Nephron (organoid): ENCODE data around the gene PPP1R13B.
"Not testable (repeated sequence)": the region's sequence is repeated elsewhere in the genome, so short reads cannot be mapped to it uniquely, and the experiment has no call there.

Experiments used
- H3K27ac Mint-ChIP-seq, 3 experiments: 2 replicates each; pipeline ENCODE4 v1.8.0; 2020; ENCODE audit warnings: mixed read lengths in 3 of 3, mild to moderate bottlenecking in 2 of 3, moderate library complexity in 1 of 3
- H3K27me3 Mint-ChIP-seq: 2 replicates; pipeline ENCODE4 v1.8.0; 2021; ENCODE audit warnings: low read depth, mild to moderate bottlenecking, moderate library complexity, mixed read lengths
- H3K36me3 Mint-ChIP-seq: 2 replicates; pipeline ENCODE4 v1.8.0; 2020; ENCODE audit warnings: low read depth, mixed read lengths
- H3K4me1 Mint-ChIP-seq: 2 replicates; pipeline ENCODE4 v1.8.0; 2020; ENCODE audit warnings: mixed read lengths
- H3K4me3 Mint-ChIP-seq, 3 experiments: 2 replicates each; pipeline ENCODE4 v1.8.0; 2020; ENCODE audit warnings: mild to moderate bottlenecking in 3 of 3, mixed read lengths in 3 of 3, moderate library complexity in 2 of 3
- H3K9me3 Mint-ChIP-seq: 2 replicates; pipeline ENCODE4 v1.8.0; 2020; ENCODE audit warnings: mixed read lengths
- TF ChIP-seq, protein P1 (sequence below), 3 experiments: fragments of 200-600 bp; sonication (generic); IDR thresholded peaks; one replicate each; pipeline ENCODE4 v1.5.0; 2021; ENCODE audit warnings: antibody characterized with exemption in 3 of 3; ENCODE audit not compliant: unreplicated experiment in 3 of 3

PPP1R13B gene

DNA sequence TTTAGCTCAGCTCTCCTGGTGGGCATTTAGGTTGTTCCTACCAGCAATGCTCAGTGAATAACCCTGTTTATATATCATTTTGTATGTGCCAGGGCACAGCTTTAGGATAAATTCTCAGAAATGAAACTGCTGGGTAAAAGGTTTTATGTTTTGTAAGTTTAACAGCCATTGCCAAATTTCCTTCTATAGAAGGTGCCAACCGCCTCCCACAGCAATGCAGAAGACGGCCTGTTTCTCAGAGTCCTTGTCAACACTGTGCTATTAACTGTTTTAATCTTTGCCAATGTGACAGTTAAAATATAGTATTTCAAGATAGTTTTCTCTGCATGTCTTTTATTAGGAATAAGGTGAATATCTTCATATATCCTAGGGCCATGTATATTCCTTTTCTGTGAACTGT, 65.0 kb downstream of the PPP1R13B start:
- Mint-ChIP-seq H3K27me3 (no peaks in the 10 kb centered on the region), H3K4me1 (no peaks in the 10 kb centered on the region), H3K4me3 (no peak overlapping the region), H3K27ac (no peak overlapping the region), H3K36me3 (peaks cover 13% of the 10 kb centered on the region), H3K9me3 (no peaks in the 10 kb centered on the region)
- TF ChIP-seq, protein P1, sequence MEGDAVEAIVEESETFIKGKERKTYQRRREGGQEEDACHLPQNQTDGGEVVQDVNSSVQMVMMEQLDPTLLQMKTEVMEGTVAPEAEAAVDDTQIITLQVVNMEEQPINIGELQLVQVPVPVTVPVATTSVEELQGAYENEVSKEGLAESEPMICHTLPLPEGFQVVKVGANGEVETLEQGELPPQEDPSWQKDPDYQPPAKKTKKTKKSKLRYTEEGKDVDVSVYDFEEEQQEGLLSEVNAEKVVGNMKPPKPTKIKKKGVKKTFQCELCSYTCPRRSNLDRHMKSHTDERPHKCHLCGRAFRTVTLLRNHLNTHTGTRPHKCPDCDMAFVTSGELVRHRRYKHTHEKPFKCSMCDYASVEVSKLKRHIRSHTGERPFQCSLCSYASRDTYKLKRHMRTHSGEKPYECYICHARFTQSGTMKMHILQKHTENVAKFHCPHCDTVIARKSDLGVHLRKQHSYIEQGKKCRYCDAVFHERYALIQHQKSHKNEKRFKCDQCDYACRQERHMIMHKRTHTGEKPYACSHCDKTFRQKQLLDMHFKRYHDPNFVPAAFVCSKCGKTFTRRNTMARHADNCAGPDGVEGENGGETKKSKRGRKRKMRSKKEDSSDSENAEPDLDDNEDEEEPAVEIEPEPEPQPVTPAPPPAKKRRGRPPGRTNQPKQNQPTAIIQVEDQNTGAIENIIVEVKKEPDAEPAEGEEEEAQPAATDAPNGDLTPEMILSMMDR (IDR thresholded peaks at IDR 0.05; ENCODE audit: unreplicated experiment in 3 of 3), result no peak

DNA sequence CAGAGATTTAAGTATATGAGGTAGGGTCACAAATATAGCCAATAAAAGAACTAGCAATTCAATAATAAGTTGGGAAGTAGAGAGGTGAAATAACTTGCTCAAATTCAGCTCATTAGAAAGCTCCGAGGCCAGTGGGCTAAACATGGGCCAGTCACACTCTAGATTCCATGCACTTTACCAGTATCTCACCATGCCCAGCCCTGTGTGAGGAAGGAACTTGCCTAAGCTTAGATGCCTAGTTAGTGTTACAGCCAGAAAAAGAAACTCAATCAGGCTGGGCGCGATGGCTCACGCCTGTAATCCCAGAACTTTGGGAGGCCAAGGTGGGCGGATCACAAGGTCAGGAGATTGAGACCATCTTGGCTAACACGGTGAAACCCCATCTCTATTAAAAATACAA, 71.1 kb downstream of the PPP1R13B start:
- H3K27ac Mint-ChIP-seq, H3K27me3 Mint-ChIP-seq, H3K4me3 Mint-ChIP-seq, H3K4me1 Mint-ChIP-seq, H3K9me3 Mint-ChIP-seq: not testable (repeated sequence)
- peaks cover 28% of the 10 kb centered on the region for H3K36me3 Mint-ChIP-seq

DNA sequence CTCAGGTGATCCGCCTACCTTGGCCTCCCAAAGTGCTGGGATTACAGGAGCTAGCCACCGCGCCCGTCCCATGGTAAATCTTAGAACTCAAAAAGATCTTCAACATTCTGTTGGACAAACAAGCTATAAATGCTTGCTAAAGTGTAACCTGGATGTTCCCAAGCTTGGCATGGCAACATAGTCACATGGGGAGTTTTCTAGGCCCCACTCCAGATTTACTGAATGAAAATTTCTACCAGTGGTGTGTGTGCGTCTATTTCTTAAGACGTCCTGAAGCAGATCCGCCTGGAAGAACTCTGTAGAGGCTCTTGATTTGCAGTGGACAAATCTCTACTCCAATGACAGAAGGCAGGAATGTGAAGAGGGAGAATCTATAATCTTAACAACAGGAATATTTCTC, 71.9 kb downstream of the PPP1R13B start:
- H3K4me3 Mint-ChIP-seq, result no peak overlapping the region
- H3K9me3 Mint-ChIP-seq, result peaks cover 11% of the 10 kb centered on the region
- H3K27me3 Mint-ChIP-seq, result no peaks in the 10 kb centered on the region
- TF ChIP-seq, protein P1 (IDR thresholded peaks at IDR 0.05; ENCODE audit: unreplicated experiment in 3 of 3), result no peak
- peaks cover 35% of the 10 kb centered on the region for H3K36me3 Mint-ChIP-seq
- no peak overlapping the region for H3K27ac Mint-ChIP-seq
- no peaks in the 10 kb centered on the region for H3K4me1 Mint-ChIP-seq

DNA sequence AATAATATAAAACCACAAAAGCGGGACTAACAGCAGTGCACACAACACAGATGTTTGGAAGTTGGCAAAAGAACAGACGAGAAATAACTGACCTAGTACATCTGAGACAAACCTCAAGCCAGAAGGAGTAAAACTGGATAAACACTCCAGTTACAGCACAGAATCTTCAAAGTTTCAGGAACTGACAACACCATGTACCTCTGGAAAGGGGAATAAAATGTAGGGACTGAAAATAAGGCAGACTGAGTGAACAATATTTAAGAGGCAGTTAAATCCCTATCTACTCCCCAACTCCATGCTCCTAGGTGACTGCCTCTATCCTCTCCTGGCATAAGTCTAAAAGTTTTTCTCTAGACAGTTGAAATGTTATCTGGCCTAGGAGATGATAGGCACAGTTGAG, 73.9 kb downstream of the PPP1R13B start:
- Mint-ChIP-seq H3K4me3 (no peak overlapping the region), H3K27me3 (no peaks in the 10 kb centered on the region), H3K27ac (no peak overlapping the region), H3K36me3 (peaks cover 34% of the 10 kb centered on the region), H3K4me1 (no peaks in the 10 kb centered on the region), H3K9me3 (peaks cover 11% of the 10 kb centered on the region)
- TF ChIP-seq, protein P1 (IDR thresholded peaks at IDR 0.05; ENCODE audit: unreplicated experiment in 3 of 3), result no peak

DNA sequence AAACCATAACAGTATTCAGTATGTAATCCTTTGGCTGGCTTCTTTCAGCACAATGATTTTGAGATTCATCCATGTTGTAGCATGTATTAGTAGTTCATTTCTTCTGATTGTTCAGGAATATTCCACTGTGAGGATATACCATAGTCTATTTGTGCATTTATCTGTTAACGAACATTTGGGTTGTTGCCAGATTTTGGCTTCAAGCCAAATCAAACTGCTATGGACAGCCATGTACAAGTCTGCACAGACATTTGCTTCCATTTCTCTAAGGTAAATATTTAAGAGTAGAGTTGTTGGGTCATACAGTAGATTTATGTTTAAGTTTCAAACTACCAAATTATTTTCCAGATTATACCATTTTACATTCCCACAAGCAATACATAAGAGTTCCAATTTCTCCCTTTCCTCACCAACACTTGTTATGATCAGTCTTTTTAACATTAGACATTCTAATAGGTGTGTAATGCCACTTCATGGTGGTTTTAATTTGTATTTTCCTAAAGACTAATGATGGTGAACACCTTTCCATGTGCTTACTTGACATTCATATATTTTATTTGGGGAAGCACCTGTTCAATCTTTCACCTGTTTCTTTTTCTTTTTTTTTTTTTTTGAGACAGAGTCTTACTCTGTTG, 75.2 kb downstream of the PPP1R13B start:
- peaks cover 11% of the 10 kb centered on the region for H3K9me3 Mint-ChIP-seq
- H3K4me3 Mint-ChIP-seq, result no peak overlapping the region
- H3K27ac Mint-ChIP-seq, result no peak overlapping the region
- TF ChIP-seq, protein P1 (IDR thresholded peaks at IDR 0.05; ENCODE audit: unreplicated experiment in 3 of 3), result no peak
- H3K27me3 Mint-ChIP-seq, result no peaks in the 10 kb centered on the region
- no peaks in the 10 kb centered on the region for H3K4me1 Mint-ChIP-seq
- peaks cover 30% of the 10 kb centered on the region for H3K36me3 Mint-ChIP-seq

DNA sequence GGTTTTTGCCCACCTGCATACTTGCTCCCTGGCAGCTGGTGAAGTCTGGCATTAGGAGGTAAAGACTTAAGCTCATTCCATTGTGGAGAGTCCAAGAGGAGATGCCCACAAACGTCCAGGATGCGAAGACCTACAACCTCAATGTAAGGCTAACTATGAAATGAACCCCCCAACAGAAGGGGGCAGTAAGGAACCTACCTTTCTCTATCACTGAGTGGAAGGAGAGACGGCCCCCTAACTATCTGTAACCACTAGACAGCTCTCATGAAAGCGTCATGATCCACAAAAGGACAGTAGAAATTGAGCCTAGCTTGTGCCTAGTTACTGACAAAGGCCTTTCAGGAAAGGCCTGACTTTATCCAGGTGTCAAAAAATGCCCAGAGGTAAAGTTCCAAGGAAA, 76.5 kb downstream of the PPP1R13B start:
- no peaks in the 10 kb centered on the region for H3K4me1 Mint-ChIP-seq
- TF ChIP-seq, protein P1 (IDR thresholded peaks at IDR 0.05; ENCODE audit: unreplicated experiment in 3 of 3), result no peak
- peaks cover 26% of the 10 kb centered on the region for H3K36me3 Mint-ChIP-seq
- H3K27ac Mint-ChIP-seq, result no peak overlapping the region
- no peak overlapping the region for H3K4me3 Mint-ChIP-seq
- peaks cover 11% of the 10 kb centered on the region for H3K9me3 Mint-ChIP-seq
- H3K27me3 Mint-ChIP-seq, result no peaks in the 10 kb centered on the region
